Stimulated activated CD8-positive, alpha-beta memory T cell treated with anti-CD3 and anti-CD28 coated beads, Interleukin-4, amount 100 ng/mL, for 1 hour (primary cell): ENCODE measurements around the gene DDX6.
"Not testable (repeated sequence)": the region's sequence is repeated elsewhere in the genome, so short reads cannot be mapped to it uniquely, and the experiment has no call there.

ENCODE experiments used
- DNase-seq, 2 donors: peaks; one replicate each; pipeline ENCODE4 v3.0.0-alpha.2; 2020; ENCODE audit warnings: low read depth in 2 of 2, low spot score in 1 of 2

The DDX6 gene

GRCh38 chr11:118746988-118747585, 43.9 kb downstream of the DDX6 start:
- no peak for DNase-seq

- DNase-seq = no peak
Measured at GRCh38 chr11:118744046-118744445, 46.9 kb downstream of the DDX6 start.

GRCh38 chr11:118742304-118742703, 48.7 kb downstream of the DDX6 start:
- no peak for DNase-seq

- DNase-seq = no peak
Measured at GRCh38 chr11:118740892-118741291, 50.1 kb downstream of the DDX6 start.

GRCh38 chr11:118735203-118735602, 55.8 kb downstream of the DDX6 start:
- DNase-seq = no peak

- DNase-seq = no peak
Measured at GRCh38 chr11:118734031-118734430, 56.9 kb downstream of the DDX6 start.

- DNase-seq = not testable (repeated sequence)
Measured at GRCh38 chr11:118729753-118730152, 61.2 kb downstream of the DDX6 start.

GRCh38 chr11:118728112-118728511, 62.9 kb downstream of the DDX6 start:
- DNase-seq = not testable (repeated sequence)

GRCh38 chr11:118727721-118728066, 63.3 kb downstream of the DDX6 start:
- DNase-seq = not testable (repeated sequence)

- DNase-seq = not testable (repeated sequence)
Measured at GRCh38 chr11:118727001-118727720, 63.8 kb downstream of the DDX6 start.

GRCh38 chr11:118721478-118722015, 69.4 kb downstream of the DDX6 start:
- not testable (repeated sequence) for DNase-seq

GRCh38 chr11:118720740-118721139, 70.2 kb downstream of the DDX6 start:
- DNase-seq = not testable (repeated sequence)

- not testable (repeated sequence) for DNase-seq
Measured at GRCh38 chr11:118720078-118720477, 70.9 kb downstream of the DDX6 start.

GRCh38 chr11:118718562-118718961, 72.4 kb downstream of the DDX6 start:
- not testable (repeated sequence) for DNase-seq

GRCh38 chr11:118717733-118718132, 73.2 kb downstream of the DDX6 start:
- DNase-seq = not testable (repeated sequence)

GRCh38 chr11:118717221-118717620, 73.7 kb downstream of the DDX6 start:
- not testable (repeated sequence) for DNase-seq

GRCh38 chr11:118715837-118716260, 75.1 kb downstream of the DDX6 start:
- no peak for DNase-seq

- DNase-seq = no peak
Measured at GRCh38 chr11:118715245-118715831, 75.6 kb downstream of the DDX6 start.

GRCh38 chr11:118714816-118715215, 76.1 kb downstream of the DDX6 start:
- no peak for DNase-seq

GRCh38 chr11:118714416-118714815, 76.5 kb downstream of the DDX6 start:
- DNase-seq = not testable (repeated sequence)

GRCh38 chr11:118708296-118708695, 82.7 kb downstream of the DDX6 start:
- no peak for DNase-seq

- no peak for DNase-seq
Measured at GRCh38 chr11:118706546-118706825, 84.5 kb downstream of the DDX6 start.
